Heart left ventricle (tissue), 13 donors: ENCODE measurements around the gene BLMH.

ENCODE experiments used
- CTCF ChIP-seq, 12 donors: fragments of 200-600 bp; sonication (generic) in 4 of 12; IDR thresholded peaks; one replicate each; pipeline versions ENCODE4 v1.5.0 to v1.8.0; 2018 to 2022; ENCODE audit warnings: antibody characterized with exemption in 12 of 12, mild to moderate bottlenecking in 5 of 12
- POLR2A ChIP-seq, 2 donors: fragments of 450-650 bp; IDR thresholded peaks; one replicate each; pipeline ENCODE4 v1.6.1; 2017; ENCODE audit warnings: antibody characterized with exemption in 2 of 2, mild to moderate bottlenecking in 2 of 2, moderate library complexity in 2 of 2
- donor health status: ischemic (EF 13 %, LVEDD 7.1; RV severe dilation, severe dysfunction).
- donor health status: DM: no; HTN: yes; CAD: no.
- donor health status: DM: no; HTN: no; CAD: no.
- donor health status: ischemic (EF 25% LVEDD 6.9; RV normal size, moderate dysfunction).
- donor health status: ischemic (EF 25% LVEDD 5.7; RV mildly dilated, moderate dysfunction).
- donor health status: ischemic (EF 35%, LVEDD 5.7; RV mildly dilated, moderate dysfunction).
- donor health status: nonischemic (EF 11% LVEDD 7.7; RV severe dilation, severe dysfunction).
- donor health status: DM: yes; HTN: yes; CAD: no.
- donor health status: PGD.
- donor health status: ischemic (EF 29% LVEDD 5.4; RV normal size, mild dysfunction).
- donor health status: nonischemic (EF 23%, LVEDD 6.1; RV moderate dilation, normal function).

- TF ChIP-seq POLR2A (IDR thresholded peaks at IDR 0.05), result no peak
- no peak for TF ChIP-seq CTCF (IDR thresholded peaks at IDR 0.05)
Measured at GRCh38 chr17:30337393-30337999, 45.8 kb upstream of the BLMH start.
